IPS-15b (cell line): ENCODE measurements around the gene TTPAL.

Experiments
- H3K27me3 ChIP-seq: one replicate; pipeline ENCODE4 v1.6.1; 2013; ENCODE audit warnings: low read length; ENCODE audit not compliant: control insufficient read depth, insufficient read depth
- H3K36me3 ChIP-seq: one replicate; pipeline ENCODE4 v1.6.1; 2013; ENCODE audit warnings: low read length; ENCODE audit not compliant: control insufficient read depth, insufficient read depth
- H3K4me1 ChIP-seq: one replicate; pipeline ENCODE4 v1.6.1; 2013; ENCODE audit warnings: mild to moderate bottlenecking, low read length; ENCODE audit not compliant: control insufficient read depth, insufficient read depth
- H3K4me3 ChIP-seq: one replicate; pipeline ENCODE4 v1.5.1; 2013; ENCODE audit warnings: low read depth, low read length
- H3K9ac ChIP-seq: one replicate; pipeline ENCODE4 v1.6.1; 2013; ENCODE audit warnings: low read depth, mild to moderate bottlenecking, low read length
- H3K9me3 ChIP-seq: one replicate; pipeline ENCODE4 v1.6.1; 2013; ENCODE audit warnings: mild to moderate bottlenecking, low read length; ENCODE audit not compliant: control insufficient read depth, insufficient read depth

The TTPAL gene

GRCh38 chr20:44447827-44448419 is 27.8 kb upstream of the TTPAL start:
- no peak overlapping the region for H3K4me3 ChIP-seq
- no peaks in the 10 kb centered on the region for H3K36me3 ChIP-seq
- H3K4me1 ChIP-seq: no peaks in the 10 kb centered on the region
- H3K9me3 ChIP-seq: no peaks in the 10 kb centered on the region
- H3K27me3 ChIP-seq: no peaks in the 10 kb centered on the region
- H3K9ac ChIP-seq: no peak overlapping the region

GRCh38 chr20:44448753-44449546 is 26.7 kb upstream of the TTPAL start:
- no peaks in the 10 kb centered on the region for H3K36me3 ChIP-seq
- H3K4me1 ChIP-seq: no peaks in the 10 kb centered on the region
- no peaks in the 10 kb centered on the region for H3K9me3 ChIP-seq
- H3K4me3 ChIP-seq: no peak overlapping the region
- no peak overlapping the region for H3K9ac ChIP-seq
- H3K27me3 ChIP-seq: no peaks in the 10 kb centered on the region

GRCh38 chr20:44449864-44450263 is 25.8 kb upstream of the TTPAL start:
- Histone ChIP-seq H3K9me3 (no peaks in the 10 kb centered on the region), H3K4me3 (no peak overlapping the region), H3K36me3 (no peaks in the 10 kb centered on the region), H3K27me3 (no peaks in the 10 kb centered on the region), H3K9ac (no peak overlapping the region), H3K4me1 (no peaks in the 10 kb centered on the region)

- H3K4me1 ChIP-seq: no peaks in the 10 kb centered on the region
- H3K4me3 ChIP-seq: no peak overlapping the region
- H3K9ac ChIP-seq: no peak overlapping the region
- H3K9me3 ChIP-seq: no peaks in the 10 kb centered on the region
- no peaks in the 10 kb centered on the region for H3K36me3 ChIP-seq
- no peaks in the 10 kb centered on the region for H3K27me3 ChIP-seq
Observed at GRCh38 chr20:44450281-44450889, 25.3 kb upstream of the TTPAL start.

- H3K9ac ChIP-seq: no peak overlapping the region
- no peaks in the 10 kb centered on the region for H3K36me3 ChIP-seq
- H3K27me3 ChIP-seq: no peaks in the 10 kb centered on the region
- H3K4me3 ChIP-seq: no peak overlapping the region
- H3K4me1 ChIP-seq: no peaks in the 10 kb centered on the region
- no peaks in the 10 kb centered on the region for H3K9me3 ChIP-seq
Observed at GRCh38 chr20:44450903-44451450, 24.7 kb upstream of the TTPAL start.

- Histone ChIP-seq H3K36me3 (no peaks in the 10 kb centered on the region), H3K9ac (no peak overlapping the region), H3K4me1 (no peaks in the 10 kb centered on the region), H3K27me3 (no peaks in the 10 kb centered on the region), H3K9me3 (no peaks in the 10 kb centered on the region), H3K4me3 (no peak overlapping the region)
Observed at GRCh38 chr20:44454306-44454963, 21.2 kb upstream of the TTPAL start.

GRCh38 chr20:44455126-44455525 is 20.5 kb upstream of the TTPAL start:
- no peak overlapping the region for H3K4me3 ChIP-seq
- H3K9me3 ChIP-seq: no peaks in the 10 kb centered on the region
- H3K27me3 ChIP-seq: no peaks in the 10 kb centered on the region
- H3K9ac ChIP-seq: no peak overlapping the region
- H3K4me1 ChIP-seq: no peaks in the 10 kb centered on the region
- H3K36me3 ChIP-seq: no peaks in the 10 kb centered on the region

GRCh38 chr20:44456611-44457010 is 19.1 kb upstream of the TTPAL start:
- H3K4me3 ChIP-seq: no peak overlapping the region
- H3K9ac ChIP-seq: no peak overlapping the region
- H3K9me3 ChIP-seq: no peaks in the 10 kb centered on the region
- H3K27me3 ChIP-seq: no peaks in the 10 kb centered on the region
- no peaks in the 10 kb centered on the region for H3K4me1 ChIP-seq
- no peaks in the 10 kb centered on the region for H3K36me3 ChIP-seq

- no peaks in the 10 kb centered on the region for H3K36me3 ChIP-seq
- H3K27me3 ChIP-seq: no peaks in the 10 kb centered on the region
- no peak overlapping the region for H3K9ac ChIP-seq
- no peaks in the 10 kb centered on the region for H3K9me3 ChIP-seq
- H3K4me3 ChIP-seq: no peak overlapping the region
- H3K4me1 ChIP-seq: no peaks in the 10 kb centered on the region
Observed at GRCh38 chr20:44457016-44457415, 18.7 kb upstream of the TTPAL start.

GRCh38 chr20:44459271-44459670 is 16.4 kb upstream of the TTPAL start:
- Histone ChIP-seq H3K36me3 (no peaks in the 10 kb centered on the region), H3K27me3 (no peaks in the 10 kb centered on the region), H3K4me3 (no peak overlapping the region), H3K4me1 (no peaks in the 10 kb centered on the region), H3K9ac (no peak overlapping the region), H3K9me3 (no peaks in the 10 kb centered on the region)

GRCh38 chr20:44460795-44461141 is 14.9 kb upstream of the TTPAL start:
- no peak overlapping the region for H3K9ac ChIP-seq
- no peaks in the 10 kb centered on the region for H3K36me3 ChIP-seq
- no peaks in the 10 kb centered on the region for H3K4me1 ChIP-seq
- no peaks in the 10 kb centered on the region for H3K9me3 ChIP-seq
- H3K4me3 ChIP-seq: no peak overlapping the region
- no peaks in the 10 kb centered on the region for H3K27me3 ChIP-seq
